Stimulated activated CD4-positive, alpha-beta T cell treated with anti-CD3 and anti-CD28 coated beads, Interleukin-4, amount 100 ng/mL, for 48 hours (primary cell): ENCODE measurements around the gene MYO1E.
"Not testable (repeated sequence)": the region's sequence is repeated elsewhere in the genome, so short reads cannot be mapped to it uniquely, and the experiment has no call there.

ENCODE experiments used
- DNase-seq, 2 donors: peaks; one replicate each; pipeline ENCODE4 v3.0.0-alpha.2; 2020; ENCODE audit warnings: low read depth in 2 of 2

The MYO1E gene

GRCh38 chr15:59137566-59137965 lies 235.1 kb downstream of the MYO1E start:
- DNase-seq: no peak

GRCh38 chr15:59133929-59134427 lies 238.7 kb downstream of the MYO1E start:
- DNase-seq: no peak

- no peak for DNase-seq
Measured at GRCh38 chr15:59131969-59132562, 240.6 kb downstream of the MYO1E start.

GRCh38 chr15:59131456-59131855 lies 241.2 kb downstream of the MYO1E start:
- no peak for DNase-seq

GRCh38 chr15:59127255-59127654 lies 245.4 kb downstream of the MYO1E start:
- not testable (repeated sequence) for DNase-seq

- DNase-seq: not testable (repeated sequence)
Measured at GRCh38 chr15:59125683-59126082, 247.0 kb downstream of the MYO1E start.

GRCh38 chr15:59124261-59124660 lies 248.4 kb downstream of the MYO1E start:
- no peak for DNase-seq

- no peak for DNase-seq
Measured at GRCh38 chr15:59120937-59121336, 251.7 kb downstream of the MYO1E start.

GRCh38 chr15:59119625-59120024 lies 253.0 kb downstream of the MYO1E start:
- no peak for DNase-seq

- no peak for DNase-seq
Measured at GRCh38 chr15:59116771-59117170, 255.9 kb downstream of the MYO1E start.

- no peak for DNase-seq
Measured at GRCh38 chr15:59116141-59116540, 256.5 kb downstream of the MYO1E start.

- no peak for DNase-seq
Measured at GRCh38 chr15:59115047-59115446, 257.6 kb downstream of the MYO1E start.

GRCh38 chr15:59111251-59111650 lies 261.4 kb downstream of the MYO1E start:
- no peak for DNase-seq

- no peak for DNase-seq
Measured at GRCh38 chr15:59105854-59106253, 266.8 kb downstream of the MYO1E start.

- DNase-seq: peak; percentile 66 to 76
Measured at GRCh38 chr15:59104912-59105732, 267.5 kb downstream of the MYO1E start, which contains the start of gene CCNB2. Gene CCNB2, plus strand, starts transcription at chr15:59105146. Its CDS starts 123 bp downstream, at chr15:59105269.

GRCh38 chr15:59104602-59104911 lies 268.1 kb downstream of the MYO1E start:
- DNase-seq: peak in 1 of 2 donors; percentile 6

- DNase-seq: no peak
Measured at GRCh38 chr15:59099162-59099685, 273.4 kb downstream of the MYO1E start.

- no peak for DNase-seq
Measured at GRCh38 chr15:59096429-59096828, 276.2 kb downstream of the MYO1E start.

- no peak for DNase-seq
Measured at GRCh38 chr15:59094077-59094476, 278.6 kb downstream of the MYO1E start.

- DNase-seq: no peak
Measured at GRCh38 chr15:59087731-59088130, 284.9 kb downstream of the MYO1E start.
